OCI-LY7 (cell line): ENCODE data around the gene MPZL2. TPM values are rescaled to one million over a fixed set of nuclear protein-coding genes. Genes with fewer than 3 reads are reported as not detected.

ENCODE experiments used
- BruUV-seq: library from RNA; stranded (reverse); fragments of 400-500 nt; replicated peaks from 2 replicates; lab custom pipeline; 2021; lab: Mats Ljungman, UMichigan
- CTCF ChIA-PET: fragments of 300-600 bp; sonication (Branson Sonifier 250); formaldehyde crosslinking; loops from one replicate; lab custom pipeline; 2022; ENCODE audit warnings: antibody characterized with exemption; ENCODE audit not compliant: unreplicated experiment; lab: Charles Lee
- POLR2A ChIA-PET: fragments of 300-600 bp; sonication (Branson Sonifier 250); formaldehyde crosslinking; loops from one replicate; lab custom pipeline; 2022; ENCODE audit warnings: antibody characterized with exemption; lab: Charles Lee
- DNase-seq: peaks from one replicate; pipeline ENCODE4 v3.0.0-alpha.2; 2015; ENCODE audit warnings: low spot score
- H2AFZ ChIP-seq: fragments of 200-600 bp; sonication (generic), shearing (Covaris generic); 2 replicates; pipeline ENCODE4 v1.6.1; 2014; ENCODE audit warnings: mild to moderate bottlenecking, antibody characterized with exemption, low read length, moderate library complexity
- H3K27ac ChIP-seq: fragments of 200-600 bp; sonication (generic); 2 replicates; pipeline ENCODE4 v1.5.1; 2014; ENCODE audit warnings: mixed run types, low read depth, mild to moderate bottlenecking, moderate library complexity, low read length, inconsistent platforms; ENCODE audit not compliant: poor library complexity, severe bottlenecking
- H3K36me3 ChIP-seq: fragments of 200-600 bp; sonication (generic); 2 replicates; pipeline ENCODE4 v1.6.1; 2014; ENCODE audit warnings: mild to moderate bottlenecking, antibody characterized with exemption, low read length, moderate library complexity, mixed read lengths; ENCODE audit not compliant: insufficient read depth
- H3K4me1 ChIP-seq: fragments of 200-600 bp; sonication (generic); 2 replicates; pipeline ENCODE4 v1.5.1; 2014; ENCODE audit warnings: mild to moderate bottlenecking, low read length; ENCODE audit not compliant: insufficient read depth, poor library complexity, severe bottlenecking
- H3K4me2 ChIP-seq: fragments of 200-600 bp; sonication (generic); 2 replicates; pipeline ENCODE4 v1.6.1; 2014; ENCODE audit warnings: mild to moderate bottlenecking, low read length
- H3K4me3 ChIP-seq: fragments of 200-600 bp; sonication (generic); 2 replicates; pipeline ENCODE4 v1.5.1; 2014; ENCODE audit warnings: mild to moderate bottlenecking, low read depth, low read length; ENCODE audit not compliant: poor library complexity, severe bottlenecking
- H3K79me2 ChIP-seq: fragments of 200-600 bp; sonication (generic); 2 replicates; pipeline ENCODE4 v1.6.1; 2016; ENCODE audit warnings: low read depth, mild to moderate bottlenecking, low read length, moderate library complexity, mixed read lengths; ENCODE audit not compliant: insufficient read depth
- H3K9me2 ChIP-seq: fragments of 200-600 bp; sonication (generic); 2 replicates; pipeline ENCODE4 v1.6.1; 2016; ENCODE audit warnings: mild to moderate bottlenecking, low read length, mixed read lengths; ENCODE audit not compliant: insufficient read depth
- H3K9me3 ChIP-seq: fragments of 200-600 bp; sonication (generic); 2 replicates; pipeline ENCODE4 v1.6.1; 2014; ENCODE audit warnings: mild to moderate bottlenecking, mixed run types, low read length, mixed read lengths
- H4K20me1 ChIP-seq: fragments of 200-600 bp; sonication (generic); 2 replicates; pipeline ENCODE4 v1.6.1; 2014; ENCODE audit warnings: mild to moderate bottlenecking, antibody characterized with exemption, low read length, moderate library complexity, mixed read lengths; ENCODE audit not compliant: insufficient read depth
- EZH2phosphoT487 ChIP-seq: fragments of 200-600 bp; sonication (generic); IDR thresholded peaks from 2 replicates; pipeline ENCODE4 v1.6.1; 2018; ENCODE audit warnings: low read depth, borderline replicate concordance, mild to moderate bottlenecking, mixed run types, antibody characterized with exemption, low read length, moderate library complexity, mixed read lengths
- intact Hi-C: fragments of 100-400 bp; cut with micrococcal nuclease; formaldehyde crosslinking; loops from one replicate; pipeline ENCODE4 v1.10.0; 2022; ENCODE audit not compliant: unreplicated experiment
- total RNA-seq, 2 experiments: library from RNA; depleted of rRNA in 1 of 2; stranded (reverse); fragments of >200 nt in 1 of 2; shearing (Covaris generic) in 1 of 2; gene quantifications; 2 replicates each; pipeline ENCODE4 v1.2.3, GENCODE V29; 2014 to 2022
- TF ChIP-seq, protein P1 (sequence below): fragments of 200-600 bp; sonication (generic); conservative IDR thresholded peaks from 2 replicates; pipeline ENCODE4 v1.5.1; 2014; ENCODE audit warnings: mild to moderate bottlenecking, antibody characterized with exemption, low read length, moderate library complexity, mixed read lengths

The MPZL2 gene
- total RNA-seq, 2 experiments from 2014 or later: not detected

DNA sequence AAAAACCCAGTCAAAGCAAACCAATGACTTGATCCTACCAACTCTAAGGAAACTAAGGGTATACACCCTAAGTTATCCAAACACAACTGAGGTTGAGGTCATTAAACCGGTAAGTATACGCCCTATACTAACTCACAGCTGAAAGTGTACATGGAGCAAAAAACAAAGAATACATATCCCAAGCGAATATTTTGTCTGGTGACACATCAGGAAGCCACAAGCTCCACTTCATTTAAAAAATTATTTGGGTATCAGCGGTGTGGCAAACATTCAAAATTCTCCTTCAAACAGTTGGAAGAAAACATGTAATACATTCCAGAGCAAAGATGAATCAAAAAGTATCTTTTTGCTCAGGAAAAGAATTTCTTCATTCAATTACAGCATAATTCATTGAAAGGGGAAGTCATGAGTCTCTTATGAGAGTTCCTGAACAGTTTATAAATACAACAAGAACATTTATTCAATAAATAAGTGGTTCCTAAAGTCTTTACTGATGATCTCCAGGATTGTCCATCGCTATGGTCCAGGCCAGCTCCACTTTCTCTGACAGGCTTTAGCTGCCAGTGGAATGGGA, 34.7 kb downstream of the MPZL2 start:
- peaks cover 21% of the 10 kb centered on the region for H3K4me1 ChIP-seq
- DNase-seq: no peak
- BruUV-seq: no TSS peak
- H3K9me3 ChIP-seq: no peaks in the 10 kb centered on the region
- ChIA-PET POLR2A (no interaction called here), CTCF (interaction anchor here (0.5 kb wide), 1 partner anchor 16 kb away, joined by 9 read pairs; no protein-coding TSS in a partner anchor)
- H3K36me3 ChIP-seq: no peaks in the 10 kb centered on the region
- TF ChIP-seq, protein P1, sequence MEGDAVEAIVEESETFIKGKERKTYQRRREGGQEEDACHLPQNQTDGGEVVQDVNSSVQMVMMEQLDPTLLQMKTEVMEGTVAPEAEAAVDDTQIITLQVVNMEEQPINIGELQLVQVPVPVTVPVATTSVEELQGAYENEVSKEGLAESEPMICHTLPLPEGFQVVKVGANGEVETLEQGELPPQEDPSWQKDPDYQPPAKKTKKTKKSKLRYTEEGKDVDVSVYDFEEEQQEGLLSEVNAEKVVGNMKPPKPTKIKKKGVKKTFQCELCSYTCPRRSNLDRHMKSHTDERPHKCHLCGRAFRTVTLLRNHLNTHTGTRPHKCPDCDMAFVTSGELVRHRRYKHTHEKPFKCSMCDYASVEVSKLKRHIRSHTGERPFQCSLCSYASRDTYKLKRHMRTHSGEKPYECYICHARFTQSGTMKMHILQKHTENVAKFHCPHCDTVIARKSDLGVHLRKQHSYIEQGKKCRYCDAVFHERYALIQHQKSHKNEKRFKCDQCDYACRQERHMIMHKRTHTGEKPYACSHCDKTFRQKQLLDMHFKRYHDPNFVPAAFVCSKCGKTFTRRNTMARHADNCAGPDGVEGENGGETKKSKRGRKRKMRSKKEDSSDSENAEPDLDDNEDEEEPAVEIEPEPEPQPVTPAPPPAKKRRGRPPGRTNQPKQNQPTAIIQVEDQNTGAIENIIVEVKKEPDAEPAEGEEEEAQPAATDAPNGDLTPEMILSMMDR: no peak
- no peak for TF ChIP-seq EZH2phosphoT487
- H4K20me1 ChIP-seq: no peaks in the 10 kb centered on the region
- H3K4me2 ChIP-seq: no peak overlapping the region
- no peak overlapping the region for H3K4me3 ChIP-seq
- H2AFZ ChIP-seq: no peak overlapping the region
- no peak overlapping the region for H3K27ac ChIP-seq
- intact Hi-C loops: no loop called here
- H3K9me2 ChIP-seq: no peaks in the 10 kb centered on the region
- H3K79me2 ChIP-seq: no peaks in the 10 kb centered on the region

GRCh38 chr11:118227865-118228785, 36.0 kb downstream of the MPZL2 start:
- H3K4me2 ChIP-seq: peak overlapping the region; percentile 7; the same call in 1 of the 2 replicates
- H3K9me3 ChIP-seq: no peaks in the 10 kb centered on the region
- no peaks in the 10 kb centered on the region for H3K36me3 ChIP-seq
- H3K9me2 ChIP-seq: no peaks in the 10 kb centered on the region
- H3K4me1 ChIP-seq: peaks cover 21% of the 10 kb centered on the region
- no peak overlapping the region for H3K27ac ChIP-seq
- H3K79me2 ChIP-seq: no peaks in the 10 kb centered on the region
- ChIA-PET CTCF (interaction anchor here (1.2 kb wide), 1 partner anchor 14 kb away, joined by 4 read pairs; no protein-coding TSS in a partner anchor), POLR2A (interaction anchor here (0.7 to 1.8 kb wide), 2 partner anchors 14 to 99 kb away, joined by 5 to 8 read pairs; no protein-coding TSS in a partner anchor)
- intact Hi-C loops: no loop called here
- no TSS peak for BruUV-seq
- H3K4me3 ChIP-seq: no peak overlapping the region
- TF ChIP-seq, protein P1: no peak
- TF ChIP-seq EZH2phosphoT487: no peak
- no peaks in the 10 kb centered on the region for H4K20me1 ChIP-seq
- DNase-seq: peak; percentile 27
- peak overlapping the region; percentile 43; the same call in 1 of the 2 replicates for H2AFZ ChIP-seq
